Left renal pelvis (tissue), 4 donors: Measurements from ENCODE around the gene SLC17A9. TPM values are rescaled to one million over a fixed set of nuclear protein-coding genes. Genes with fewer than 3 reads are reported as not detected.

ENCODE experiments used
- DNase-seq, 4 donors: peaks; one replicate each; pipeline ENCODE4 v3.0.0-alpha.2; 2013; ENCODE audit warnings: low read depth in 4 of 4, low spot score in 3 of 4
- polyA plus RNA-seq, 4 donors: library from polyadenylated mRNA; unstranded; fragments of 120-200 nt; gene quantifications; one replicate each; pipeline ENCODE4 v1.2.1, GENCODE V29; 2013; ENCODE audit not compliant: insufficient read length in 4 of 4

SLC17A9 gene
- polyA plus RNA-seq, 4 donors = 1.1 to 2.5 (median 1.3) TPM

DNA sequence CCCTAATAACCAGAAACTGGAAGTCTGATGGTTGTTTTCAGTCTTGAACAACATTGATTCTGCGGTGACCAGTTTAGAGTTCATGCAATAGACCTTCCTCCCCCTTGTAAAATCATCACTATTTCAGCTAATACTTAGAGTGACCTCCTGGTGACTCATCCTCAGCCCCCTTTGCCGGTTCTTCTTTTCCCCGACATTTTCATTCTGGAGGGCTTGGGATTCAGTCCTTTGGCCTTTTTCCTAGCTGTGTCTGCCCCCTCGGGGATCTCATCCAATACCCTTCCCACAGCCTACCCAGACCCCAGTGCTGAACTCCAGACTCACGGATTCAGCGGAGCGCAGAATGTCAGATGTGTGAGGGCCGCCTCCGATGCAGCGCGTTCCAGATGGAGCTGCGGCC lies 61.8 kb downstream of the SLC17A9 start:
- no peak for DNase-seq

- DNase-seq = peak in 1 of 4 donors; percentile 33
Measured at GRCh38 chr20:63014710-63015109, 62.2 kb downstream of the SLC17A9 start.

- no peak for DNase-seq
Measured at GRCh38 chr20:63015147-63015661, 62.7 kb downstream of the SLC17A9 start.

- DNase-seq = no peak
Measured at GRCh38 chr20:63015662-63016361, 63.3 kb downstream of the SLC17A9 start.

GRCh38 chr20:63016514-63017075 lies 64.1 kb downstream of the SLC17A9 start:
- no peak for DNase-seq

DNA sequence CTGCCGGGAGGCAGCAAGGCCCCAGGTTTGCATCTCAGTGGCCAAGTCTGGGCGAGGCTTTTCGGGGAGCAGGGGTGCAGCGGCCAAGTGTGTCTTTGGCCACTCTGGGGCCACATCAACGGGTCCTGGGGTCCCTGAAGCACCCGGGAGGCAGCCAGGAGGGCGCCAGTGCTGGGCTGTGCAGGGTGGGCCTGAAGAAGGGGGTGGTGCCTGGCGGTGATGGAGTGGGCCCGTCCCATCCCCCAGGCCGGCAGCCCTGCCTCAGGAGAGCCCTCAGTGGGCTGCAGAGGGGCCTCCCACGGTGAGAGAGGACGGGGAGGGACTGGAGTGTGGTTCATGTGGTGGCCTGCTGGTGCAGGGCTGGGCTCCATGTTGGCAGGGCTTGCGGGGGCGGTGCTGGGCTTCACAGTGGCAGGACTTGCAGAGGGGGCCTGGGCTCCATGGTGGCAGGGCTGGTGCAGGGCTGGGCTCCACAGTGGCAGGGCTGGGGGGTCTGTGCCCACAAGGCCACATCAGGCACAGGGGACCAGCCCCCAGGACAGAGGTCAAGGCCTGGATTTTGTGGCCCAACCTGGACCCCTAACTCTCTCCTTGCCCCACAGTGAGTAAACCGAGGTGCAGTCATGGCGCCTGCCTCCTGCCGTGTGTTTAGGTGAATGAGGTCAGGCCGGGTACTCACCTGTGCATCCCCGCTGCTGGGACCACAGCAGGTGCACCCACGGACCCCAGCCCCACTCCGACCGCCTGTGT lies 64.7 kb downstream of the SLC17A9 start:
- no peak for DNase-seq

GRCh38 chr20:63017826-63018411 lies 65.4 kb downstream of the SLC17A9 start:
- DNase-seq = no peak

Other genes starting within 250 kb of the SLC17A9 start
- 1 to 10 TPM in 3 of 4 donors, under 1 TPM in 1; 0.10 to 1.4 (median 1.2) TPM for gene NTSR1, start 243.9 kb upstream of the SLC17A9 start, polyA plus RNA-seq
- gene MRGBP, start 156.2 kb upstream of the SLC17A9 start, polyA plus RNA-seq = 10 to 100 TPM; 14.8 to 17.2 (median 16.5) TPM
- 10 to 100 TPM; 20.6 to 36.1 (median 26.8) TPM for gene OGFR, start 147.9 kb upstream of the SLC17A9 start, polyA plus RNA-seq
- gene COL9A3, start 135.7 kb upstream of the SLC17A9 start, polyA plus RNA-seq = 10 to 100 TPM; 17.5 to 51.8 (median 23.4) TPM
- gene TCFL5, start 90.9 kb upstream of the SLC17A9 start, polyA plus RNA-seq = 10 to 100 TPM; 11.5 to 15.3 (median 13.7) TPM
- 10 to 100 TPM; 53.4 to 60.9 (median 59.5) TPM for gene DIDO1, start 26.2 kb upstream of the SLC17A9 start, polyA plus RNA-seq
- gene GID8, start 14.6 kb upstream of the SLC17A9 start, polyA plus RNA-seq = 10 to 100 TPM; 45.9 to 56.5 (median 53.9) TPM
- not detected for gene BHLHE23, start 54.3 kb downstream of the SLC17A9 start, polyA plus RNA-seq